GM23248 (cell line): Measurements from ENCODE around the gene SCTR.

ENCODE experiments used
- EZH2 ChIP-seq: fragments of 200-600 bp; sonication (generic); IDR thresholded peaks from 2 replicates; pipeline ENCODE4 v1.6.1; 2018; ENCODE audit warnings: antibody characterized with exemption, mild to moderate bottlenecking; ENCODE audit not compliant: insufficient read depth, poor library complexity, severe bottlenecking
- EZH2phosphoT487 ChIP-seq: fragments of 200-600 bp; sonication (generic); IDR thresholded peaks from 2 replicates; pipeline ENCODE4 v1.6.1; 2018; ENCODE audit warnings: antibody characterized with exemption, moderate library complexity, mild to moderate bottlenecking, low read depth; ENCODE audit not compliant: insufficient read depth

GRCh38 chr2:119451336-119452050, 72.8 kb downstream of the SCTR start:
- TF ChIP-seq EZH2phosphoT487 (no peak), EZH2 (no peak)
